D721Med (cell line): ENCODE results near the gene GSK3B.

Experiments
- DNase-seq: peaks from one replicate; pipeline ENCODE4 v3.0.0; 2011; ENCODE audit warnings: low spot score; ENCODE audit not compliant: insufficient read length
- FAIRE-seq: peaks from 2 replicates; lab custom pipeline; 2011; peaks lifted over from hg19 to GRCh38; lab: Jason Lieb, UNC
- TF ChIP-seq, protein P1 (sequence below): IDR thresholded peaks from 2 replicates; pipeline ENCODE4 v1.5.1; 2012; ENCODE audit warnings: mild to moderate bottlenecking, control low read depth; ENCODE audit not compliant: insufficient read depth; ENCODE audit errors: missing control alignments

GSK3B gene

DNA sequence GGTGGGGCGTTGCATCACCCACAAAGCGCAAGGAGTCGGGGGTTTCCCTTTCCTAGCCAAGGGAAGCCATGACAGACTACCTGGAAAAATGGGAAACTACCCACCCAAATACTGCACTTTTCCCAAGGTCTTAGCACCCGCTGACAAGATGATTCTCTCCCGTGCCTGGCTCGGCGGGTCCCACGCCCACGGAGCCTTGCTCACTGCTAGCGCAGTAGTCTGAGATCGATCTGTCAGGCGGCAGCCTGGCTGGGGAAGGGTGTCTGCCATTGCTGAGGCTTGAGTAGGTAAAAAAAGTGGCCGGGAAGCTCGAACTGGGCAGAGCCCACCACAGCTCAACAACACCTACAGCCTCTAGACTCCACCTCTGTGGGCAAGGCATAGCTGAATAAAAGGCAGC lies 112.9 kb downstream of the GSK3B start:
- DNase-seq (no peak), FAIRE-seq (no peak)
- TF ChIP-seq, protein P1, sequence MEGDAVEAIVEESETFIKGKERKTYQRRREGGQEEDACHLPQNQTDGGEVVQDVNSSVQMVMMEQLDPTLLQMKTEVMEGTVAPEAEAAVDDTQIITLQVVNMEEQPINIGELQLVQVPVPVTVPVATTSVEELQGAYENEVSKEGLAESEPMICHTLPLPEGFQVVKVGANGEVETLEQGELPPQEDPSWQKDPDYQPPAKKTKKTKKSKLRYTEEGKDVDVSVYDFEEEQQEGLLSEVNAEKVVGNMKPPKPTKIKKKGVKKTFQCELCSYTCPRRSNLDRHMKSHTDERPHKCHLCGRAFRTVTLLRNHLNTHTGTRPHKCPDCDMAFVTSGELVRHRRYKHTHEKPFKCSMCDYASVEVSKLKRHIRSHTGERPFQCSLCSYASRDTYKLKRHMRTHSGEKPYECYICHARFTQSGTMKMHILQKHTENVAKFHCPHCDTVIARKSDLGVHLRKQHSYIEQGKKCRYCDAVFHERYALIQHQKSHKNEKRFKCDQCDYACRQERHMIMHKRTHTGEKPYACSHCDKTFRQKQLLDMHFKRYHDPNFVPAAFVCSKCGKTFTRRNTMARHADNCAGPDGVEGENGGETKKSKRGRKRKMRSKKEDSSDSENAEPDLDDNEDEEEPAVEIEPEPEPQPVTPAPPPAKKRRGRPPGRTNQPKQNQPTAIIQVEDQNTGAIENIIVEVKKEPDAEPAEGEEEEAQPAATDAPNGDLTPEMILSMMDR: no peak

DNA sequence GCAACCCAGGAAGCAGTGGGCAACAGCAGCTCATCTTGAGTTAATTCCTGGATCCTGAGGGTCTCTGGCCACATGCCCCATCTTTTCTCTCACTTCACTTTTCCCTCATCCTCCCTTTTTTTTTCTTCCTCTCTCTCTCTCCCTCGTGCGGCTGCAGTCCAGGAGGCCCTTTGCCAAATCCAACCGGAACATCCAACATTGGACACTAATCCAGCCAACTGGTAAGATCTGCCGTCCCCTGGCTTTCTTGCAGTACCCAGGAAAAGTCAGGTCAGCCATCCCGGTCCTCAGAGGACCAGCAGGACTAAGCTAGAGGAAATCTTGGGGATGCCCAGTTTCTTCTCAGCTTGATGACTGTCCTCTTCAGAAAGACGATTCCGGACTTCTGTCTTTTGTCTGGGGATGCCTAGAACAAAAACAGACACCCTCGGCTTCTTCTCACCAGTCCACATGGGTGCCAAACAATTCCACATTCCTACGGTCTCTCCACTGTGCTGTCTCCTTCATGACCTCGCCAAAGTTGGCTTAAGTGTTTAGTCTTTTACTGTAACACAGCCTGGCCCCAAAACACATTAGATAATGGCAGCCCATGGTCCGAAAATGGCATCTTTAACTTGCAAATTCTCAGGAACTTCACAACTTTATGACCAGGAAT lies 115.6 kb downstream of the GSK3B start:
- TF ChIP-seq, protein P1: no peak
- DNase-seq (no peak), FAIRE-seq (no peak)

DNA sequence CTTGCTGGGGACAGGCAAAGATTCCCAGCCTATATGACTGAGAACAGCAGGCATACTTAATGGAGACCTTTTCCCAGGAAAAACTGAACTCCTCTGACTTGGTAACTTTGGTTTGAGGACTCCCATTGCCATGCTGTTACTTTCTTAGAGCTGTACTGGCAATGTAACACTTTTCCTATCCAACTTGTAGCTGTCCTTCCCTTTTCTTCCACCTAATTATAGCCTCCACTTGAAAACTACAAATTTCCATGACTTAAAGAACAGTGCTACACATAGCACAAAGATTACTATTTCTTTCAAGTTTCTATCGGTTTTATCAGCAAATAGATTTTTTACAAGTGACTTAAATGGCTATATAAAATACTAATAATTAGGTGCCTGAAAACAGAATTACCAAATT lies 116.9 kb downstream of the GSK3B start:
- FAIRE-seq (no peak), DNase-seq (no peak)
- TF ChIP-seq, protein P1: no peak

DNA sequence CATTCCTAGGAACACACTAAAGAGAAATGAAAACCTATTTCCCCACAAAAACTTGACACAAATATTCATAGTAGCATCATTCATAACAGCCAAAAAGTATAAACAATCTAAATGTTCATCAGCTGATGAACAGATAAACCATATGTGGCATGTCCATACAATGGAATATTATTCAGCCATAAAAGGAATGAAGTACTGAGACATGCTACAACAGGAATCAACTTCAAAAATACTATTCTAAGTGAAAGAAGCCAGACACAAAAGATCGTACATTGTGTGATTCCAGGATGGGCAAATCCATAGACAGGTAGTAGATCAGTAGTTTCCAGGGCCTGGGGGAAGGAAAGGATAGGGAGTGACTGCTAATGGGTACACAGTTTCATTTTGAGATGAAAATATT lies 118.0 kb downstream of the GSK3B start:
- FAIRE-seq (no peak), DNase-seq (no peak)
- TF ChIP-seq, protein P1: no peak

DNA sequence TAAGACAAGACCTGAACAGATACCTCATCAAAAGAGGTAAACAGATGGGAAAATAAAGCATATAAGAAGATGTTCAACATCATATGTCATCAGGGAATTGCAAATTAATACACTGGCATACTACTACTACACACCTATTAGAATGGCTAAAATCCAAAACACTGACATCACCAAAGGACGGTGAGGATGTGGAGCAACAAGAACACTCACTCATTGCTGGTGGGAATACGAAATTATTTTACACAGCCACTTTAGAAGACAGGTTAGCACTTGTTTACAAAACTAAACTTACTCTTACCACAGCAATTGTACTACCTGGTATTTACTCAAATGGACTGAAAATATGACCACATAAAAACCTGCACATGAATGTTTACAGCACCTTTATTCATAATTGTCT lies 119.6 kb downstream of the GSK3B start:
- FAIRE-seq (no peak), DNase-seq (no peak)
- TF ChIP-seq, protein P1: no peak

DNA sequence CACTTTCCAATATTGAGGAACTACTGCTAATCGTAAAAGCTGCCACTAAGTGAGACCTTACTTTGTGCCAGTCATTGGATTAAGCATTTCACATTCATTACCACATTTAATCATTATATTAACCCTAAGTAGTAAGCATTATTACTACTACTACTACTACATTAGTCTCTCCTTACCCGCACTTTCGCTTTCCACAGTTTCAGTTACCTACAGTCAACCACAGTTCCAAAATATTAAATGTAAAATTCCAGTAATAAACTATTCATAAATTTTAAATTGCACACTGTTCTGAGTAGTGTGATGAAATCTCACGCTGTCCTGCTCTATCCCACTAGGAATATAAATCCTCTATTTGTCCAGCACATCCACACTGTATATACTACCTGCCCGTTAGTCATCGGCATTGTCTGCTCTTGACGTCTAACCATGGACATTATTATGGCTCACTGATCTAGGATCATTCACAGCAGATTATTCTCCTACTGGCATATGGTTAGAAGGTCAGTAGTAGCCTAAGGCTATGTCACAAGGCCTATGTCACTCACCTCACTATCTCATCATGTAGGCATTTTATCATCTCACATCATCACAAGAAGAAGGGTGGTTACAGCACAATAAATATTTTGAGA lies 121.1 kb downstream of the GSK3B start:
- no peak for DNase-seq
- no peak for FAIRE-seq
- TF ChIP-seq, protein P1: no peak

DNA sequence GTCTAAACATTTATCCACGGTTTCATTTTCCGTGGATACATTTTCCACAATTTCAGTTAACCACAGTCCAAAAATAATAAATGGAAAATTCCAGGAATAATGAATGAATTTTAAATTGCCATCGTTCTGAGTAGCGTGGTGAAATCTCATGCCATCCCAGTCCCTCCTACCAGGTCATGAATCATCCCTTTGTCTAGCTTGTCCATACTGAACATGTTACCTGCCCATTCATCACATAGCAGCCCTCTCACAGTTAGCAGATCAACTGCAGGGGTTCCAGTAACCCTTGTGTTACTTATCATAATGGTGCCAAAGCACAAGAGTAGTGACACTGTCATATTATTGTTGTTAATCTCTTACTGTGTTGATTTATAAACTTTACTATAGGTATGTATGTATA lies 124.5 kb downstream of the GSK3B start:
- TF ChIP-seq, protein P1: no peak
- DNase-seq (no peak), FAIRE-seq (no peak)
